Epithelial cell of esophagus (primary cell): Measurements from ENCODE around the gene EEF1A2.

Experiments used
- DNase-seq: peaks from one replicate; pipeline ENCODE4 v3.0.0; 2010; ENCODE audit warnings: low read depth
- H3K4me3 ChIP-seq: 2 replicates; pipeline ENCODE4 v1.5.1; 2011; ENCODE audit warnings: mild to moderate bottlenecking, low read length, control low read depth
- CTCF ChIP-seq: IDR thresholded peaks from 2 replicates; pipeline ENCODE4 v1.5.1; 2011; ENCODE audit warnings: low read depth, mild to moderate bottlenecking, low read length, control low read depth, inconsistent platforms; ENCODE audit not compliant: insufficient read depth; ENCODE audit errors: missing control alignments

EEF1A2 gene

GRCh38 chr20:63498960-63499337 lies at the start of gene EEF1A2:
TSS of gene EEF1A2 (minus strand) at chr20:63499083. CDS start at chr20:63497763, 1,320 bp downstream.
- no peak for DNase-seq
- H3K4me3 ChIP-seq: no peak within 1 kb of the TSS

GRCh38 chr20:63548542-63548941 lies 49.7 kb upstream of the EEF1A2 start:
- TF ChIP-seq CTCF: no peak
- no peak overlapping the region for H3K4me3 ChIP-seq
- DNase-seq: no peak

More at GRCh38 chr20:63498960-63499337, at the start of gene EEF1A2:
- no peak for TF ChIP-seq CTCF

DNA sequence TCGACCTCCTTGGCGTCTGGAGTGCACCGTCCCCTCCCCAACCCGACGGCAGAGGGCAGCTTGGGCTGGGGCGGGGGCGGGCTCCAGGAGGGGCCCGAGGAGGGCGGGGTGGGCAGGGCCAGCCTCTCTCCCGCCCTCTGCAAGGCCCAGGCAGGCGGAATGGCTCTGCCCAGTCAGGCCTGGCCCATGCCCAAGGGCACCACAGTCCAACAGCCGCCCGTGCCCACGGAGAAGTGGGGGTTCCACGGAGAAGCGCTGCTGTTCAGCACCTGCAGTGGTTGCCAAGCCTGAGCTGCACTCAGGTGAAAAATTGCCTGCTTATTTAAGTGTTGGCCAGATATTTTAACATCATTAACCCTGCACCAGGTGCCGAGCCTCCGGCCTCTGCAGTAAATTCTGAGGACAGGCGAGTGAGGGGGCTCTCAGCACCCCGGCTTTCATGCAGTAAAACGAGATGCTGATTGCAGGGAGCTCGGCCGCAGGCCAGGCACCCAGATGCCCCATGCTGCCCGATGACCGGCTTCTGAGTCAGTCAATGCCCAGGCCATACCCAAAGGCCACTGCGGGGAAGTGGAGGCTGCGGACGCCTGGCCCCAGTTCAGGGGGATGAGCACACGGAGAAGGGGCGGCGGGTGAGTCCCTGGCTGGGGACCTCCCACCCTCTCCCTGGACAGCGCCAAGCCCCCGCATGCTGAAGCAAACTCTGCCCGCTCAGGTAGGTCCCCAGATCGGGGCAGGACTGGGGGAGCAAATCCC lies 49.0 kb upstream of the EEF1A2 start, which contains the start of gene SRMS:
SRMS (minus strand) TSS at position 25 of the 756 bp plus-strand sequence. CDS start 286 bp downstream, outside the sequence.
- TF ChIP-seq CTCF: no peak
- DNase-seq: no peak
- H3K4me3 ChIP-seq: no peak within 1 kb of the TSS

DNA sequence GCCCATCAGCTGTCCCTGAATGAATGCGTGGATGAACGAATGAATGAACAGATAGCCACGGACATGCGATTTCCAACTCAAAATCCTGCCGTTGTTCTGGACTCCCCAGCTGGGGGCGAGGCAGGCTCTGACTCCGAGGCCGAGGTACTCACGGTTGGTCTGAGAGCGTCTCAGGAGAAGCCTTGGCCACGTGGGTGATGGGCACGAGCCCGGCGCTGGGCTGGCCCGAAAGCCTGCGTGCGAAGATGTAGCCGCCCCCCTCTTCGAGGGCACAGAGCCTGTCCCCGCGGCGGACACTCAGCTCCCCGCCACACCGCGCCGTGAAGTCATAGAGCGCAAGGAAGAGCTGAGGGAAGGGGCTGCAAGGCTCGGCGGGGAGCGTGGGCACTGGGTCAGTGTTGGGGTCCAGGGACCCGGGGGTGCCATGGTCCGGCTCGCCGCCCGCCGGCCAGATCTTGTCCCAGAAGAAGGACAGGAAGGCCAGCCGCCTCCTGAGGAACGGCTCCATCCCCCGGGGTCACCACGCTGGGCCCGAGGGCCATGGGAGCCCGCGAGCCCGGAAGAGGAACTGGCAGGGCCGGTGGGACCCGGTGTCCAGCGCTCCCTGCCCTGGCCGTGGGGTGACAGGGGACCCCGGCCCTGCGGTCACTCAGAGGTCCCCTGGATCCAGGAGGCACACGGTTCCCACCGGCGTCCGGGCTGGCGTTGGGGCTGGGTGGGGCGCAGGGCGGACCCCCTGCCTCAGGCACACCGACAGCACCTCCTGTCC lies 48.3 kb upstream of the EEF1A2 start:
- DNase-seq: no peak
- H3K4me3 ChIP-seq: no peak overlapping the region
- no peak for TF ChIP-seq CTCF

DNA sequence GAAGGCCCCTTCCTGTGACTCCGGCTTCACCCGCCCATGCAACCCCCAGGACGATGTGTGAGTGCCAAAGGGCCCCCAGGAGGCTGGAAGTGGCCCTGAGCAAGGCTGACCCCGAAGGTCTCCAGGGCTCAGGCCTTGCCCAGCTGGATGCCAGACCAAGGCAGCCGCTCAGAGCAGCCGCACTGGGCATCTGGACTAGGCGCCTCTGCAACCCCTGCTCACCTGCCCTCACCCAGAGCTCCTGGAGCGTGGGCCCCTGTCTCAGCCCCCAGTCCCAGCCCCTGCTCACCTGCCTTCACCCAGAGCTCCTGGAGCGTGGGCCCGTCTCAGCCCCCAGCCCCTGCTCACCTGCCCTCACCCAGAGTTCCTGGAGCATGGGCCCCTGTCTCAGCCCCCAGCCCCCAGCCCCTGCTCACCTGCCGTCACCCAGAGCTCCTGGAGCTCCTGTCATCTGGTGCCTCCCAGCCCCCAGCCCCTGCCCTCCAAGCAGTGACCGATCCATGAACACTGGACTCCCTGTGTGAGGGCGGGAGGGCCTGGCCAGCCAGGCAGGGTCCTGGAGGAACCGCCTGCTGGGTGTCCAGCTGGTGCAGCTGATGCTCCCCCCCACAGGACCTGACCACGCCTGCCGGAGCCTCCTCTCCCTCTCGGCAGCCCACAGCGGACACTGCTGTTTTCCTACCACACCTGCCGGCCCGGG lies 47.5 kb upstream of the EEF1A2 start:
- H3K4me3 ChIP-seq: no peak overlapping the region
- no peak for TF ChIP-seq CTCF
- DNase-seq: no peak

DNA sequence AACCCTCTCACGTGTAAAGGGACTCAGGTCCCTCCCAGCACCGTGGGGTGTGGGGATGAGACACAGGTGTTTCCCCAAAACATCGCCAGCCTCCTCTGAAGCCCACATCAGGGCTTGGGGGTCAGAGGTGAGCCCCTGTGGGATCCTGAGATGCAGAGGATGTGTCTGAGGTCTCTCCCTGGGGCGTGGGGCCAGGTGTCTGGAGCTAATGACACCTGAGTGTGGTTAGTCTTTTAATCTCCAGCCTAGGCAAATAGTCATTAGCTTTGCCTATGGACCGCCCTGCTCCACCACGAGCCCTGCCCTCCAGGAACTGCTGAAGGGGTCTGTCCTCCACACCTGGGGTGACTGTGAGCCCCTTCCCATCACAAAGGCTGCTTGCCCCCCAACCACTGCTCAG lies 46.9 kb upstream of the EEF1A2 start:
- no peak overlapping the region for H3K4me3 ChIP-seq
- no peak for TF ChIP-seq CTCF
- DNase-seq: no peak
